Renal pelvis (tissue), 3 donors: Measurements from ENCODE around the gene NPIPB4. TPM values are rescaled to one million over a fixed set of nuclear protein-coding genes. Genes with fewer than 3 reads are reported as not detected.

ENCODE experiments used
- polyA plus RNA-seq, 3 donors: library from polyadenylated mRNA; unstranded; fragments of 120-200 nt; gene quantifications; one replicate each; pipeline ENCODE4 v1.2.1, GENCODE V29; 2013; ENCODE audit not compliant: insufficient read length in 3 of 3

NPIPB4 gene
- polyA plus RNA-seq, 3 donors, result 42.7 to 254 (median 201) TPM

Other genes with a start within 250 kb of the NPIPB4 start
- 1 to 10 TPM; 2.9 to 8.4 (median 7.9) TPM for gene IGSF6, start 205.1 kb downstream of the NPIPB4 start, polyA plus RNA-seq
- gene OTOA, start 193.8 kb downstream of the NPIPB4 start, polyA plus RNA-seq, result under 1 TPM; 0.09 to 0.21 (median 0.14) TPM
- 100 to 1,000 TPM; 296 to 352 (median 310) TPM for gene UQCRC2, start 95.6 kb upstream of the NPIPB4 start, polyA plus RNA-seq
- under 1 TPM; 0.41 to 0.81 (median 0.77) TPM for gene PDZD9, start 143.4 kb upstream of the NPIPB4 start, polyA plus RNA-seq
- gene MOSMO, start 150.4 kb upstream of the NPIPB4 start, polyA plus RNA-seq, result 10 to 100 TPM; 15.4 to 22.9 (median 22.8) TPM
- 1 to 10 TPM; 2.5 to 5.3 (median 3.8) TPM for gene VWA3A, start 234.8 kb upstream of the NPIPB4 start, polyA plus RNA-seq